EH (cell line): ENCODE results near the gene SPTA1.

ENCODE experiments used
- DNase-seq: peaks from one replicate; pipeline ENCODE4 v3.0.0-alpha.2; 2015; ENCODE audit warnings: low read depth

The SPTA1 gene

DNA sequence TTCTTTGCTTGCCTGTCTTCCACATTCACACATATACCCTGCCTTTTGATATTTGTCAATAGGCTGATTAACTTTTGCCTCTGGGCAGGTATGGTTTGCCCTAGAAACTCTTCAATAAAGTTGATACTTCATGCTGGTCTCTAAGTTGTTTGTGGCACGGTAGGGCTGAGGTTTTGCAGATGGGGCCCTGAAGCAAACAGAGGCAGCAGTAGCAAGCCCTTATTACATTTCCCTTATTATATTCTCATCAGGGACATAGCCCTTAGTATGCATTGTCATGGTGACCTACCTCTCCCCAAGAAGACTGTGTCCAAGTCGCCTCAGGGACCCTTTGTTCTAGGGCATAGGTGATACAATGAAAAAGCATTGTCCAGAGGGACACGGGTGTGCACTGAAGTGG is 116.0 kb downstream of the SPTA1 start, which contains the start of gene OR6P1:
Gene OR6P1 (minus strand): TSS at position 101 of the 400 bp plus-strand sequence. CDS start 6,976 bp downstream, outside the sequence.
- DNase-seq, result no peak

GRCh38 chr1:158564608-158565007 is 121.9 kb downstream of the SPTA1 start:
- DNase-seq, result no peak

- DNase-seq, result no peak
Observed at GRCh38 chr1:158563853-158564252, 122.7 kb downstream of the SPTA1 start.
